Measurements from ENCODE around the gene NUFIP1.
"Not testable (repeated sequence)": the region's sequence is repeated elsewhere in the genome, so short reads cannot be mapped to it uniquely, and the experiment has no call there.

The NUFIP1 gene

DNA sequence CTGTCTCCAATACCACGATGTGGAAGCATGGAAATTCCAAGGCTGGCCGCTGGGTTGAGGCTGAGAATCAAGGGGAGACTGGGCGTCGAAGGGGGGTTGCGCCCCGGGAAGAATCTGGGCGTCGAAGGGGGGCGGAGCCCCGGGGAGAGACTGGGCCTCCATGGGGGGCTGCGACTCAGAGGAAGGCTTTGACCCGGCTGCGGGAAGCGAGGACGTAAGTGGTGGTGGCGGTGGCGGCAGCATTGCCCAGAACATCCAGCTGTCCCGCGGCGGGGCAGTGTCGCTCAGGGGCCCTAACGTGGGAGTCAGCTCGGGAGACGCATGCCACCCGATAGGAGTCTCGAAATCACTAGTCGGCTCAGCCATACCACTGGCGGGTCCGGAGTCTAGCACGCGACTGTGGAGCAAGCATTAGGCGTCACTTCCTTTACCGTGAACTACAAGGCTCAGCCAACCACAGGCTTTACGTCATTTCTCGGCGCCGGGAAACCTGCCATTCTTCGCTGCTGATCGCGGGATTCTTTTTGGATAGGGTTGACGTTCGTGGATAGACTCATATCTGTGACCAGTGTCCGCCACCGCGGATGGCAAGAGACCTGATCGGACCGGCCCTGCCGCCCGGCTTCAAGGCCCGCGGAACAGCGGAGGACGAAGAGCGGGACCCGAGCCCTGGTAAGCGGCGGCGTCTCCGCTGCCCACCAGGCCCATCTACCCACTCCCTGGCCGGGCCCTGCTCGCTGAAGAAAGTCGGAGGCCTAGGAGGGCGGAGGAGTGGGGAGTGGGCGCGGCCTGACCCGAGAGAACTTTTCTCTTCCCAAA, at the start of gene NUFIP1, which contains the start of gene GPALPP1:
TSS of gene NUFIP1 (minus strand) at position 401 of the 819 bp plus-strand sequence. CDS start at position 366, 35 bp downstream.
TSS of gene GPALPP1 (plus strand) at position 468 of the 819 bp plus-strand sequence. CDS start at position 585, 117 bp downstream.
- peak; percentile 76 for DNase-seq

DNA sequence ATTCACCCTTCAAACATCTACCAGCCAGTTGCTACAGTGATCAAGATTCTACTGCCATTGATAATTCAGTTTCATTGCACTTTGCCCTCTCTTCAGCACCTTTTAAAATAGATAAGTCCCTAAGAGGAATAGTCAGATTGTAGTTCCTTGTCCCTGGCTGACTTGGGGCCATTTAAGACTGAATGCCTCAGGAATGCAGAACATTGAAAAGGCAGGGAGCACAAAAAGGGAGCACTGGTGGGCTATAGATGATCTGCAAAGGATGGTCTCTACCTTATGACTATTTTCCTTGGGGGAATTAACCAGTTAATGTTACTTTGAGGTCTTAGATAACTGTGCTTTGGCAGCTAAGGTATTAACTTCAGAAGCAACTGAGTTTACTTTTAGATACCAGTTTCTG, 46.9 kb upstream of the NUFIP1 start:
- no peak for DNase-seq

DNA sequence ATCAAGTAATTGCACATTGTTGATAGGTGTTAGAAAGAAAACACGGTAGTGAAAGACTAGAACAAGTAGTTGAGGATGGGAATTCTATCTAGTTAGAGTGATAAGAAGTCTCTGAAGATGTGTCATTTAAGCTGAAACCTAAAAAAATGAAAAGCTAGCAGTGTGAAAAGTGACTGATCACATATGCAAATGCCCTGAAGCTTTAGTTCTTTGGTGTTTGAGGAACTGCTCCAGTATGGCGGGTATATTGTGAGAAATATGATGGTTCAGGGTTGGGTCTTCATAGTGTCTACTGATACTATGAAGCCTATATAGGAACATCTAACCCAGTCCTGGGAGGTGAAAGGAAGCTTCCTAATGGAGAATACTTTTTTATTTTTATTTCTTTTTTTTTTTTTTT, 45.1 kb upstream of the NUFIP1 start:
- DNase-seq: no peak

DNA sequence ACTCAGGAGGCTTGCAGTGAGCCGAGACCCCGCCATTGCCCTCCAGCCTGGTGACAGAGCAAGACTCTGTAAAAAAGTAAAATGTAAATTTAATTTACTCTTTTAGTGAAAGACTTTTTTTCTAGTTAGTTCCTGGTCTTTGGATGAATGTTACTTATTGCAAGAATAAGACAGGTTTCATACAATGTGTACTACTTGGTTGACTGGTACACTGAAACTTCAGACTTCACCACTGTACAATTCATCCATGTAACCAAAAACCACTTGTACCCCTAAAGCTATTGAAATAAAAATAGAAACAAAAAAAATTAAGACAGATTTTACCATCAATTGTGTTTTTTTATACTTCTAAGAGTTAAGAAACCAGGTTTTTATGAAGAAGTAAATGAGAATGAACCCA, 35.6 kb upstream of the NUFIP1 start:
- DNase-seq: no peak

DNA sequence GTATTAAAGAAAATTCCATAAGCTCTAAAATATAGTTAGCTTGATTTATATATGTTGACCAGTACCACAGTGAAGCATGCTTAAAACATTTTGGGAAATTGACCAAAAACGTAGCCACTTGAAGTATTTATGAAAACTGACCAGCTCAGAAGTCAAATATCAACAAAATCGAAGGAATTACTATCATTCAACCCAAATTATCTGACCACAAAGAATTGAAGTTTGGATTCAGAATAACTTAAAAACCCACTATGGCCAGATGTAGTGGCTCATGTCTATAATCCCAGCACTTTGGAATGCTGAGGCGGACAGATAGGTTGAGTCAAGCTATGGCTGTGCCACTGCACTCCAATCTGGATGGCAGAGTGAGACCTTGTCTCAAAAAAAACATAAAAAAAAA, 32.0 kb upstream of the NUFIP1 start:
- no peak for DNase-seq

DNA sequence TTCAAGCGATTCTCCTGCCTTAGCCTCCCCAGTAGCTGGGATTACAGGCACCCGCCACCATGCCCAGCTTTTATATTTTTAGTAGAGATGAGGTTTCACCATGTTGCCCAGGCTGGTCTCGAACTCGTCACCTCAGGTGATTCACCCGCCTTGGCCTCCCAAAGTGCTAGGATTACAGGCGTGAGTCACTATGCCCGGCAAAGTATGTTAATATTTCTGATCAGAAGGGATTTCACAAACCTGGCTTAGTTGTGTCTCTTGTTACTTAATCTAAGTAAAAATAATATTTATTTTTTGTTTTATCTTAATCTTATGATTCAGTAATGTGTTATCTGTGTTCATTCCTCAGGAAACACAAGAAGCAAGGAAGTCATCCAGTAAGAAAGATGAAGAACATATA, 30.7 kb upstream of the NUFIP1 start:
- not testable (repeated sequence) for DNase-seq

DNA sequence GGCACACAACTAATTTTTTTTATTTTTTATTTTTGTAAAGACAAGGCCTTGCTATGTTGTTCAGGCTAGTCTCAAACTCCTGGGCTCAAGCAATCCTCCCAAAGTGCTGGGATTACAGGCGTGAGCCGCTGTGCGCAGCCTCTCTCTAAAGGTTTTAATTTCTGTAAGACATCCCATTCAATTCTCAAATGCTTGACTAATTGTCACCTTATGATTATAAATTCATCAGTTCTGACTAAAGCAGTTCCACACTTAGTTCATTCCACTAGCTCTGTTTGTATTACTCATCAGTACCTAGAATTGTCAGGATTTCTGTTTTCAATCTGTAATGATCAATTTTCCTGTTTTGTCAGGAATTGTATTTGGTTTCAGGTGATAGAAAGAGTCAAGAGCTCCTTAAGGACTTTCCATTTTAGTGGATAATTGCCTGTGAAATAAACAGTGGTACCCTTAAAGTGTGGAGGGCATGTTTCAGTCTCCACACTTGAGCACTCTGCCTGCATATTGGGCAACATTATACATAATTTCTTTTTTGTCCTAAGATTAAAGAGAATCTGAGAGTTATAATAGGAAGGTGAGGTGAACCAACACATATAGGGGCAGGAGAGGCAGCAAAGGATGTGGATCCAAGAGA, 27.6 kb upstream of the NUFIP1 start:
- no peak for DNase-seq

DNA sequence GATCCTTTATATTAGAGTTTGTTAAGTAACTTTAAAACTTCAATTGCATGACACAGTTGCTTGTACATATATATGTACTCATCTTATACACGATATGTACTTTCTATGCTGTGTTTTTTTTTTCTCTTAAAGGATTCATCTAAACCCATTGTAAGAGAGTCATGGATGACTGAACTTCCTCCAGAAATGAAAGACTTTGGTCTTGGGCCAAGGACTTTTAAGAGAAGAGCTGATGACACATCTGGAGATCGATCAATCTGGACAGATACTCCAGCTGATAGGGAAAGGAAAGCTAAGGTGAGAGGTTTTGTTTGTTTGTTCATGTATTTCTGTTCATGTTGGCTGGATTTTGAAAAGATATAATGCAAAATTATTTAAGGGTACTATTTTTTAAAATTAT, 26.0 kb upstream of the NUFIP1 start:
- DNase-seq: no peak

DNA sequence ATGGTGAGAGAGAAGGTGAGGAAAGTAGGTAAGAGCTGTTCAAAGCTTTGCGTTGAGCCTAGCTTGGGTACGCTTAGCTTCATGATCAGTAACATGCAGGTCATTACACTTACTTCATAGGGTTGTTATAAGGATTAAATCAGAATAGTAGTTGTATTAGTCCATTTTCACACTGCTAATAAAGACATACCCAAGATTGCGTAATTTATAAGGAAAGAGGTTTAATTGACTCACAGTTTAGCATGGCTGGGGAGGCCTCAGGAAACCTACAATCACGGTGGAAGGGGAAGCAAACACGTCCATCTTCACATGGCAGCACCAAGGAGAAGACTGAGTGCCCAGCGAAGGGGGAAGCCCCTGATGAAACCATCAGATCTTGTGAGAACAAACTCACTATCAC, 21.9 kb upstream of the NUFIP1 start:
- DNase-seq: no peak

DNA sequence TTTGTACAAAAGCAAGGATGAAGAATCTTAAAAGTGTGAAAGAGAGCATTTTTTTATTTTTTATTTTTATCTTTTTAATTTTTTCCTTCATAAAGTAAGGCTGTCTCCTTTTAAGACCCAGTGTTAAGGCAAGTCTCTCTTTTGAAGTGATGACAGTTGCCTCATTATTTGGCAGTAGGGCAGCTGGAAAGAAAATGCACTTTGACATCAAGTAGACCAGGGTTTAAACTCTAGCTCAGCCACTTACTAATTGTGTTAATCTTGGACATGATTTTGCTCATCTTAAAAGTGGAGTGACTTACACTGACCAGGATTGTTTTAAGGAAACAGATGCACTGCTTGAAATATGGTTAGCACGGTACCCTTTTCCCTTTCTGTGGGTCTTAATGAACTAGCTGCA, 18.6 kb upstream of the NUFIP1 start:
- DNase-seq: no peak

DNA sequence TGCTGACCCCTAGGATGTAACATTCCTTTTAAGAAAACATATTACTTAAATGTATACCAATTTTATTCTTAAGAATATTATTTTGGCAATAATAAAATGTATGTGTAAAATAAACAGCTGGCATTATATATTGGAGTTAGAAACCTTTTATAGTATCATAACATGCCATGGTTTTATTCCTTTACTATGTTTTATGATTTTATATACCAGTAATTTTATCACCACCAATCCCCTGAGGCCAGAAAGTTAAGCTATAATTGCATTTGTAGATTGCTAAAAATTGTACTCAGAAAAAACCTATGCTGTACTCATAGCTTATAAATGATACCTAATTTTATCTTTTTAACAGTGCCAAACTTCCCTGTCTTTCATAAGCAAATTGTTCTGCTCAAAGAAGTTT, 18.0 kb upstream of the NUFIP1 start:
- DNase-seq: no peak

DNA sequence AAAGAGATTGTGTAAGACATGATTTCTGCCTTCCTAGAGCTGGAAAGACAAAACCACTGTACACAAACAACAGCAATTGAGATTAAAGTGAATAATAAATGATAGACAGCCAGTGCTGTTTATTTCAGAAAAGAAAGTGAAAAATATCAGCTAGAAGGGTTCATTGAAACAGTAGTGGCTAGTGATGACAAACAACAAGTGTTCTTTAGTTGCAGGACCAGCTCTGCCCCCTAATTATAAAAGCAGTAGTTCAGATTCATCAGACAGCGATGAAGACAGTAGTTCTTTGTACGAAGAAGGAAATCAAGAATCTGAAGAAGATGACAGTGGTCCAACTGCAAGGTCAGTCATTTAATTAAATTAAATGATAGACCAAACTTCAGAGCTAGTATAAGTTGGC, 14.8 kb upstream of the NUFIP1 start:
- DNase-seq: no peak

DNA sequence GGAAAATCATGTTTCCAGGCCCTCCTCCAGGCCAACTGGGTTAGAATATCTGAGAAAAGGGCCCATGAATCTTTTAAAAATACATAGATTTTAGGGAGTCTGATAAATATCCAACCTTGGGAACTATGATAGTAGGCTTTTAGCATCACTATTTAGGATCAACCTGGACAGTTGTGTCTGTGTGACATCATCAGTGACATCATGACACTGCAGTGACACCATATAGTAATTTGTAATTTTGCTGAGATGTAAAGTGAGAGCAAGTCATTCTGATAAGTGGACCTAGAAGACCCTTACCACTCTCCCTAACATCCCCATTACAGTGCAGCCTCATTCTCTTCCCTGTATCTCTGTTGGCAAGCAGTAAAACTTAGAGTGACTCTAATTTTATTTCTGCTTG, 14.1 kb upstream of the NUFIP1 start:
- DNase-seq: no peak

DNA sequence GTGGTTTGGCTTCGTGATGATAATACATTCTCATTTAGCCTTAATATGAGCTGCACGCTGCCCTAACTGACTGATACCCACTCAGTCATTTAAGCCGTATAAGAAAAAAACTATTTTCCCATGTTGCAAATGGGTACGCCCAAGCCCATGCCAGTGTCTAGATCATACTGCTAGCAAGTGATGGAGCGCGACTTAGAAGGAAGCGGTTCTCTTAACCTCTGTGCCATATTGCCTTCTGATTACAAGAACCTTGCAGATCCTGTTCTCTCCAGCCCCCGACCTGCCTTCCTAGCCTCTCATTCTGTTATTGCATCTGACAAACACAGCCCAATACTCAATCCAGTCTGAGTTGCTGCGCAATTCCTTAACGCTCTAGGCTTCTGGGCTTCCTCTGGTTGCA, 670 bp upstream of the NUFIP1 start:
- DNase-seq: no peak

DNA sequence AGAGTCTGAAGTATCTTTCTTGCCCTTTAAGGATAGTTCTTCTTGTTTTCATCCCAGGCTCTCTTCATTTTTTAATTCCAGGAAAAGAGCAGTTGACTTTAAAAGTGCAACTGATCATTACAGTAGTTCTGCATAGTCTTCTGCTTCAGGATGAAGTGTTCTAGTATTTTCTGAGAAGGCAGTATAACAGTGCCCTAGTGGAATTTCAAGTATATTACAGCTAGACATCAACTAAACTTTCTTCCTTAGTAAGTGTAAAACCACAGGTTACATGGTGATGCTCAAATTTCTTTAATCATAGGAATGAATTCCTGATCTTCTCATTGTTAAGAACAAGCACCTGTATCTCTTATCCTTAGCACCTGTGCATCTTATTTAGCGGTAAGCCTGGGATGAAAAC, 10.9 kb downstream of the NUFIP1 start:
- DNase-seq: no peak

DNA sequence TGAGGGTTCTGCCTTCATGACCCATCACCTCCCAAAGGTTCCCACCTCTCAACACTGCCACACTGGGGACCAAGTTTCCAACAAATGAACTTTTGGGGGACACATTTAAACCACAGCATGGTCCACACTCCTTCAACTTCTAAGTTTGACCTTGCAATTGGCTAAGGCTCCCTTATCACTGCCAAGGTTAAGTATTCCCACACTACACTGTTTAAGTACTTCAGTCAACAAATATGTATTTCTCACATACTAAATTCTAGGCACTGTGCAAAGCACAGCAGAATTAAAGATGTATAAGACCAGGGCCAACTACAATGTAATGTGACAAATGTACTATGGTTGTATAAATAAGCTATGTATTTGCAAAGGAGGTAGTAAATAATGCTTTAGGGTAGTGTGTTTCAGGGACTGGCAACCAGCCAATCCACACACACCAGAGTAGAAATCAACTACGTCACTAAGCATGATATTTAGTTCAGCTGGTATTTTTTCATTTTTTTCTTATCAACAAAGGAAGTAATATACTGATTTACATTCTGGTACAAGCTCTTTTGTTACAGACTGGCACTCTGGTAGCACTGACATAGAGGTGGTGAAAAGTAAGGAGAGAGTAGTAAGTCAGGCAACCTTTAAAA, 12.2 kb downstream of the NUFIP1 start:
- no peak for DNase-seq

DNA sequence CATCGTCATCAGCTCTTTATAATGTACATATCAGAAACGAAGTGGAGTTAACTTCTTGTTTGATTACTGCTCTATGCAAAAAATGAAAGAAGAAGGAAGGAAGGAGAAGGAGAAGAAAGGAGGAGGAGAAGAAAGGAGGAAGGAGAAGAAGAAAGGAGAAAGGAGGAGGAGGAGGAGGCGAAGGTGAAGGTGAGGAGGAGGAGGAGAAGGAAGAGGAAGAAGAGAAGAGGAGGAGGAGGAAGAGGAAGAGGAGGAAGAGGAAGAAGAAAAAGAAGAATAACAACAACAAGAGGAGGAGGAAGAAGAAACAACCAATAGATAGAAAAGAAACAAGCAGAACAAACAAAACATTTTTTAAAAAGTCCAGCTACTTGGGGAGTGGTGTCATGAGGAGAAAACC, 13.1 kb downstream of the NUFIP1 start:
- no peak for DNase-seq

DNA sequence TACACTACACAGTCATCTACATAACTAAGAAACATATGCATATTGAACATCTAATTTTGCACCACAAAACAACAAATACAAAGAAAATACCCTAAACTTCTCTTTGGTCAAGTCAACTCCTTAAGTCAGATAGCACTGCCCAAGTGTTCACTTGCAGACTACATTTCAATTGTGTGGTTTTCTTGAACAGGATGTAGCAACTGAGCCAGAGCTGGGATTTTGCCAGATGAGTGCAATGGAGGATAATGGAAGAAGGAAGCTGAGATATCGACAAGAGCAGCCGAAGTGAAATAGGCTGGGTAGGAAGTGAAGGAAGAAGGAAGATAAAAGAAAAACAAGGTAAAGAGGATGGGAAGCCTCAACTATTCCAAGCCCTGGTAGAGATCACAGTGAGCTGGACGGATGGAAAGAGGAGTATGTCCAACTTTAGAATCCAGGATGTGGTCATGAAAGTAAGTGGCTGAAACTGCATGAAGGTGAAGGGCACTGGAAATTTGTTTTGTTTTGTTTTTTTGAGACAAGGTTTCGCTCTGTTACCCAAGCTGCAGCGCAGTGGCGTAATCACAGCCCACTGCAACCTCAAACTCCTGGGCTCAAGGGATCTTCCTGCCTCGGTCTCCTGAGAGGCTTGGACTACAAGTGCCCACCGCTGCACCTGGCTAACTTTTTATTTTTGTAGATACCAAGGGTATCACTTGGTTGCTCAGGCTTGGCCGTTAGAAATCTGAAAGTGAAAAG, 15.0 kb downstream of the NUFIP1 start:
- no peak for DNase-seq

DNA sequence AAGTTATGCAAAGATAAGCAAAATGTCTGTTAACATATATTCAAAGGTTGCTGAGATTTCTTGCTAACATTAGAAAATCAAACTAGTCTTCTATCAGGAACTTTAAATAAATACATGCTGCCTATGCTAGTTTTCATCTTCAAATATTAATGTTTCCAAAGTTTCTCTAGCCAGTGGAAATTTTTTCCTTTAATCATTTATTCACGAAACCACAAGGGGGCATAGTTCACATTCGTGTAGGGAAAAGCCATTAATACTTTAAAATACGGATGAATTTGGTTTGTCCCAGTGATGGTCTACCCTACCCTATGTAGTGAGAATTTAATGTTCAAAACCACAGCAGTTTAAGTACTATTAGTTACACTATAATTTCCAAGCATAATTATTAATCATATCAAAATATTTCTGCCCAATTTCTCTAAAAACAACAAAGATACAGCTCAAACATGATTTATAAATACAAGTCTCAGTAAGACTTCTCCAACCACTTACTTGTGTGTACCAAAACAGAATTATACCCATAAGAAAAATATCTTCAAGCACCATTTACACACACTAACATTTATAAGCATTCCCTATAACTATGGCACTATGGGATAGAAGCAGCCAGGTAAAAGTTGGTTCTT, 16.2 kb downstream of the NUFIP1 start:
- no peak for DNase-seq

DNA sequence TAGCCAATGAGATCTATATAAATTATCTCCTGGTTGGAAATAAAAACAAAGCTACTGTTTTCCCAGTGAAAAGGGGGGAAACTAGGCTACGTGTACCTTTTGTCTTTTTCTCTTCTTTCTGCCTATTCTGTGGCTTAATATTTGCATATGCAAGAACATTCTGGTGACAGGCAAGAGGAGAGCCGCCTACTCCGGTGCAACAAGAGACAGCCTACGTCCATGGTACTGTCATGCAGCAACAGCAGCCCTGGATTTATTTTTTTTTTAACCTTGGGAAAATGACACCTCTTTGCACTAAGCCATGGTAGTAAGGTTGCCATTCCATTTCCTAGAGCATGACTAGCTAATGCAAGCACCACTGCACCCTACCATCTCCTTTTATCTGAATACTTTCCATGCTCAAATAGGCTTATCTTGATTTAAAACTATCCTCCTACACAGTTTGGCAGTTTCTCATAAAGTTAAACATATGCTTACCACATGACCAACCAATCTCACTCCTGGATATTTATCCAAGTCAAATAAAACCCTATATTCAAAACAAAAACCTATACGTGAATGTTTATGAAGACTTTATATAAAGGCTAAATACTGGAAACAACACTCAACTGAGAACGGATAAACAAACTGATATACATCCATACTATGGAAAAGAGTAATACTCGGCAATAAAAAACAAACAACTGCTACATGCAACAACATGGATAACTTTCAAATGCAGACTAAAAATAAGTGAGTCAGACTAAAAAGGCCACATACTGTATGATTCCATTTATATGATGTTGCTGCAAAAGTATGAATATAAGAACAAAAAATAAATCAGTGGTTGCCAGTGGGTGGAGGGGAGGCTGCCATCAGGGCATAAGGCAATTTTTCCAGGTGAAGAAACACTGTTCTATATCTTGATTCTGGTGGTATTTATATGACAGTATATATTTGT, 17.3 kb downstream of the NUFIP1 start:
- no peak for DNase-seq

Measured in NCI-H187 treated with DMSO at 0.1 percent for 48 hours (cell line).